Uterus (tissue), 4 donors: ENCODE results near the gene SCARF1. TPM values are rescaled to one million over a fixed set of nuclear protein-coding genes. Genes with fewer than 3 reads are reported as not detected.
"Not testable (repeated sequence)": the region's sequence is repeated elsewhere in the genome, so short reads cannot be mapped to it uniquely, and the experiment has no call there.

Experiments used
- DNase-seq, 2 donors: peaks; one replicate each; pipeline ENCODE4 v3.0.0-alpha.2; 2019 to 2020
- H3K27ac ChIP-seq, 2 donors: fragments of 200-600 bp; sonication (generic); 1 replicate in 1 of 2; 2 replicates in 1 of 2; pipeline ENCODE4 v1.5.1; 2016 to 2018
- H3K27me3 ChIP-seq, 2 donors: fragments of 200-600 bp; sonication (generic); one replicate each; pipeline ENCODE4 v1.5.1; 2018 to 2019; ENCODE audit warnings: control low read depth in 1 of 2
- H3K36me3 ChIP-seq, 2 donors: fragments of 200-600 bp; sonication (generic); one replicate each; pipeline ENCODE4 v1.5.1; 2019; ENCODE audit warnings: control low read depth in 1 of 2
- H3K4me1 ChIP-seq, 2 donors: fragments of 200-600 bp; sonication (generic); one replicate each; pipeline ENCODE4 v1.5.1; 2018 to 2019; ENCODE audit warnings: control low read depth in 1 of 2
- H3K4me3 ChIP-seq, 2 donors: fragments of 200-600 bp; sonication (generic); 1 replicate in 1 of 2; 2 replicates in 1 of 2; pipeline ENCODE4 v1.5.1; 2018 to 2019; ENCODE audit warnings: mild to moderate bottlenecking in 1 of 2
- H3K9me3 ChIP-seq, 2 donors: fragments of 200-600 bp; sonication (generic); one replicate each; pipeline ENCODE4 v1.5.1; 2019; ENCODE audit warnings: control low read depth in 1 of 2
- CTCF ChIP-seq, 4 experiments: fragments of 200-600 bp in 2 of 4; fragments of 450-650 bp in 2 of 4; sonication (generic) in 2 of 4; IDR thresholded peaks; one replicate each; pipeline ENCODE4 v1.5.1; 2016 to 2019; ENCODE audit warnings: antibody characterized with exemption in 4 of 4, mild to moderate bottlenecking in 2 of 4, moderate library complexity in 1 of 4
- POLR2A ChIP-seq, 2 donors: fragments of 450-650 bp; IDR thresholded peaks; one replicate each; pipeline ENCODE4 v1.6.1; 2016; ENCODE audit warnings: antibody characterized with exemption in 2 of 2, mild to moderate bottlenecking in 1 of 2, moderate library complexity in 1 of 2
- intact Hi-C: fragments of 100-400 bp; cut with DNase I; formaldehyde crosslinking; loops from one replicate; pipeline ENCODE4 v1.15.1; 2023; ENCODE audit warnings: low total_unique reads
- total RNA-seq, 4 donors: library from RNA; depleted of rRNA in 3 of 4; stranded (reverse); fragments of >200 nt in 3 of 4; gene quantifications; one replicate each; pipeline versions ENCODE4 v1.1.0 to v1.2.4, GENCODE V29; 2014 to 2023
- donor health status: DM: yes; HTN: yes; CAD: no.

Gene SCARF1
- total RNA-seq, 4 donors from 2014 or later = 4.4 to 33.2 (median 14.2) TPM

GRCh38 chr17:1661045-1661444 is 15.5 kb upstream of the SCARF1 start:
- no peak overlapping the region for H3K4me3 ChIP-seq
- H3K9me3 ChIP-seq = no peaks in the 10 kb centered on the region
- H3K4me1 ChIP-seq = no peaks in the 10 kb centered on the region
- H3K27ac ChIP-seq = no peak overlapping the region
- H3K27me3 ChIP-seq = no peaks in the 10 kb centered on the region
- DNase-seq = no peak
- no peak for TF ChIP-seq CTCF (IDR thresholded peaks at IDR 0.05)
- TF ChIP-seq POLR2A (IDR thresholded peaks at IDR 0.05) = no peak
- intact Hi-C loops = no loop called here
- H3K36me3 ChIP-seq = no peaks in the 10 kb centered on the region

GRCh38 chr17:1658100-1658499 is 12.6 kb upstream of the SCARF1 start:
- H3K4me1 ChIP-seq = no peaks in the 10 kb centered on the region
- no peak overlapping the region for H3K27ac ChIP-seq
- no peak overlapping the region for H3K4me3 ChIP-seq
- DNase-seq = no peak
- H3K36me3 ChIP-seq = no peaks in the 10 kb centered on the region
- no peaks in the 10 kb centered on the region for H3K27me3 ChIP-seq
- H3K9me3 ChIP-seq = no peaks in the 10 kb centered on the region
- intact Hi-C loops = no loop called here
- TF ChIP-seq POLR2A (IDR thresholded peaks at IDR 0.05) = no peak
- TF ChIP-seq CTCF (IDR thresholded peaks at IDR 0.05) = no peak

- H3K36me3 ChIP-seq = no peaks in the 10 kb centered on the region
- H3K27me3 ChIP-seq = no peaks in the 10 kb centered on the region
- H3K9me3 ChIP-seq = no peaks in the 10 kb centered on the region
- no peak overlapping the region for H3K27ac ChIP-seq
- TF ChIP-seq CTCF (IDR thresholded peaks at IDR 0.05) (no peak), POLR2A (IDR thresholded peaks at IDR 0.05) (no peak)
- intact Hi-C loops = no loop called here
- no peak for DNase-seq
- no peak overlapping the region for H3K4me3 ChIP-seq
- H3K4me1 ChIP-seq = peaks cover 0 to 3% of the 10 kb centered on the region in 2 donors
These were observed 8.2 kb upstream of the SCARF1 start for GRCh38 chr17:1653735-1654134.

- DNase-seq, H3K36me3 ChIP-seq, intact Hi-C loops, H3K9me3 ChIP-seq, H3K4me3 ChIP-seq, H3K27me3 ChIP-seq, H3K27ac ChIP-seq: not testable (repeated sequence)
- peaks cover 0 to 11% of the 10 kb centered on the region in 2 donors for H3K4me1 ChIP-seq
These were observed 7.3 kb upstream of the SCARF1 start for GRCh38 chr17:1652794-1653193.

- no peaks in the 10 kb centered on the region for H3K9me3 ChIP-seq
- peak overlapping the region in 1 of 2 donors; percentile 9 for H3K27ac ChIP-seq
- intact Hi-C loops = no loop called here
- no peaks in the 10 kb centered on the region for H3K27me3 ChIP-seq
- no peak overlapping the region for H3K4me3 ChIP-seq
- no peaks in the 10 kb centered on the region for H3K36me3 ChIP-seq
- TF ChIP-seq POLR2A (IDR thresholded peaks at IDR 0.05) = no peak
- TF ChIP-seq CTCF (IDR thresholded peaks at IDR 0.05) = no peak
- DNase-seq = no peak
- peaks cover 0 to 13% of the 10 kb centered on the region in 2 donors for H3K4me1 ChIP-seq
These were observed 6.0 kb upstream of the SCARF1 start for GRCh38 chr17:1651559-1651844.
